Stimulated activated naive CD4-positive, alpha-beta T cell treated with Interleukin-2 at 50 U/mL for 16 hours (primary cell): ENCODE results near the gene TRAM1L1.

Experiments
- DNase-seq: peaks from one replicate; lab custom pipeline; 2025; lab: John Stamatoyannopoulos, UW

TRAM1L1 gene

DNA sequence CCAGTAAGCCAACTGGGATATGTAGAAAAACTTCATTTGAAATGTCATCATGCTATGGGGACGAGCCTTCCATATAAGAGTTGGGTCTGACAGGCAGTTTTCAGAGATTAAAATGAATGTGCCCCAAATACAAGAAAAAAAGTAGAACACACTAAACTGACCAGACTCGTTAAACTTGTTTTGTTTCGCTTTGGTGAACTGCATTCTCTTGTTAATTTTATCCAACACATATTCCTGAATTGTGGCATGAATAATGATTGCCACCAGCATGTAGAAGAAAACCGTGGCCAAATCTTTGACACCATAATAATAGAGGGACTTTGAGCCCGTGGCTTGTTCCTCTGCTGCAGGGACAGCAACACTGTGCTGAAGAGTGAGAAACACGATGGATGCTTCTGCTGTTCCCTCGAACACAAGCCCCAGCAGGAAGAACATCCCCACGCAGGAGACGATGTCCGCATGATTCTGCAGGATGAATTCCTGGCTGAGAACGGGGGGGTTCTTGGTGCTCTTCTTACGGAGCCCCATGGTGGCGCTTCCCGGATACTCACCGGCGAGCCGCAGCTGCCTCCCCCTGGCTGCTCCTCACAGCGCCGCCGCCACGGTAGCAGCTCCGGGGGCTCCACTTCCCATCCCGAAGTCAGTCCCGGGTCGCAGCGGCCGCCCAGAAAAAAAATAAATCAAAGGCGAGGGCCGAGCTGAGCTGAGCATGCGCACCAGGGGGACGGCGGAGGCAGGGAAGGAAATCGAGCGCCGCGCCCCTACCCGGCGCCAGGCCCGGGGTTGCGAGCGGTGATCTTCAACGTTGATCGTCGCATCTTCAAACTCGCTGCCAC lies at the start of gene TRAM1L1:
Gene TRAM1L1, minus strand, starts transcription at position 711 of the 836 bp plus-strand sequence. Its CDS starts 183 bp downstream, at position 528.
- DNase-seq, result no peak

DNA sequence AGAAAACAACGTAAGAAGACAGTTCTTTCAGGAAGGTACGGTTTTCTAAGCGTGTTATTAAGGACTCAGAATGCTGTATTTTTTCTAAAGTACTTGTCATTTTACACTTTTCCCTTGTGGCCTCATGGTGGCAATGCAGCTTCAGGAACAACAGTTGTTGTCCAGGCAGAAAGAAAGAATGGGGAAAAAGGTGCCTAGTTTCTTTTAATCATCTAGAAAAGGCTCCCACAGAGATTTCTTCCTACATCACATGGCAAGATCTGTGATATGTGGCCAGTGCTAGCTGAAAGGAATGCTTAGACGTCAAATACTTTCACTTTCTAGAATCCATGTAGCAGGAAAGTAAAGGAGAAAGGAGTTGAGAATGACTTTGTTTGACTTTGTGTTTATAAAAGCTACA lies 49.0 kb upstream of the TRAM1L1 start:
- no peak for DNase-seq

DNA sequence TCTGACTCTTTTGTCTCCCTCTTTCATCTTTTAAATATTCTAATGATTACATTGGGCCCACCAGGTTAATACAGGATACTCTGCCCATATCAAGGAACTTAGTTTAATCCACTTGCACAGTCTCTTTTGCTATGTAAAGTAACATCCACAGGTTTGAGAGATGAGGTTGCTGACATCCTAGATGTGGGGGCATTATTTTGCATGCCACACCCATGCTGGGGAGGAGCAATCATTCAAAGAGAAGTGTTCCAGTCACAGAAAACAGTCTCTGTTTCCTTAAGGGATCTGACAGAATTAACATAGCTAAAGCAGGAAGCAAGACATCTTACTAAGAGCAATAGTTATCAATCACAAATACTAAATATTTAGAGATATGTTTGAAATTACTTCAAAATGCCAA lies 11.5 kb upstream of the TRAM1L1 start:
- DNase-seq, result no peak

DNA sequence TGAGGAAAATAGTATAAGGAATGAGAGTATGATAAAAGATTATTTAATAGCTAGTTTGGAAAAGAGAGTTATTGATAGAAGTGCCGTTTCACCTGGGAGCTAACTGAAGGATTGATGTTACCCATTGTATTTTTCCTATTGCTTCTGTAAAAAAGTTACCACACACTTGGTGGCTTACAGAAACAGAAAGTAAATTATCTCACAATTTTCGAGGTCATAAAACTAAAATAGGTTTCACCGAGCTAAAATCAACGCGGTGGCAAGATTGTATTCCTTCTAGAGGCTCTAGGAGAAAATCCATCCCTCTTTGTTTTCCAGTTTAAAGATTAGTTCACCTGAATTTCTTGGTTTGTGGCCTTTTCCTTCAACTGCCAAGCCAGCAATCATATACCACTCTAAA lies 11.1 kb upstream of the TRAM1L1 start:
- DNase-seq, result no peak

DNA sequence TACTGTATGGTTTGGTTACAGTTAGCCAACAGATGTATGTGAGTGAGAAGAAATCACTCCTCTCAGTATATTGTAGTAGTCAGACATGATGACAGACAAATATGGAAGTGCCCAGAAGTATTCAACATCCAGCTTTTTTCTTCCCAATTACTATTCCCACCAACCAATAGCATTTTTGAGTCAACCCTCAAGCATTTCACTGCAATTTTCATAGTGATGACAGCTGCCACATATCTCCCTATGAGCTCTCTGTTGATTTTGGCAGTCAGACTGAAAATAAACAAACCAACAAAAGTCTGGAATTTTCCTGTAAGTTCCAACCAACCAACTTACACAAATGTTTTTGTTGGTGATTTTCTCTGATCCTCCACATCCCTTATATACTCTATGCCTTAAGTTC lies 8.2 kb upstream of the TRAM1L1 start:
- no peak for DNase-seq

DNA sequence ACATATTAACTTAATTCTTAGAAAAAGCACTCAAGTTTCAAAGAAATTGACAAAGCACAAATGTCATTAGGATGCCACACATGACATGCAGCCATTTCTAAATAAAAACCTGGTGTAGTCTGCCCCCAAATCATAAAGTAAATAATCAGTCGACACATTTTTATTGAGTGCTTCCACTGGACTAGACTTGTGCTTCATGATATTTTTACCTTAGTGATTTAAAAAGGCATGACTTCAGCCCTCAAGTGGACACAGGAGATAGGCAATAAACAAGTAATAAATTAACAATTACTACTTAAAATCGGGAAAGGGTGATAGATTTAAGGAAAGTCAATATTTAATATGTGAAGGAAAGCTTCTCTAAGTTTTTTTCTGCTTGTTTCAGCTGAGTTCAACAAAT lies 7.6 kb downstream of the TRAM1L1 start:
- no peak for DNase-seq

DNA sequence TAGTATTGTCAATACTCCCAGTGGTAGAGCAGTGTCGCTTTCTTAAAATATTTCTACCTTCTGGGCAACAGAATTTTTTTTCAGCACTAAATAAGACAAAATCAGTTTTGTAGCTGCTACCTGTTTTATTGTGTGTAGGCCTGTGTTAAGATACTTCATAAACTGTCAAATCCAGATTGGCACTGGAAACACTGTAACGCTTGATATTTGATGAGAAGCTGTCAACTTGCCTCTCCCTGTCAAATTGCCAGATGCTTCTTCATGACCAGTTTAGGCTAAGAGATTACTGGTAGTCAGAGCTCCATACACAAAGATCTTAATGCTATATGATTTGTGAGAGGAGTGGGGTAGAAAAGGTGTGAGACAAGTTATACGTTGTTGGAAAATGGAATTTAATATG lies 17.3 kb downstream of the TRAM1L1 start:
- DNase-seq, result no peak

DNA sequence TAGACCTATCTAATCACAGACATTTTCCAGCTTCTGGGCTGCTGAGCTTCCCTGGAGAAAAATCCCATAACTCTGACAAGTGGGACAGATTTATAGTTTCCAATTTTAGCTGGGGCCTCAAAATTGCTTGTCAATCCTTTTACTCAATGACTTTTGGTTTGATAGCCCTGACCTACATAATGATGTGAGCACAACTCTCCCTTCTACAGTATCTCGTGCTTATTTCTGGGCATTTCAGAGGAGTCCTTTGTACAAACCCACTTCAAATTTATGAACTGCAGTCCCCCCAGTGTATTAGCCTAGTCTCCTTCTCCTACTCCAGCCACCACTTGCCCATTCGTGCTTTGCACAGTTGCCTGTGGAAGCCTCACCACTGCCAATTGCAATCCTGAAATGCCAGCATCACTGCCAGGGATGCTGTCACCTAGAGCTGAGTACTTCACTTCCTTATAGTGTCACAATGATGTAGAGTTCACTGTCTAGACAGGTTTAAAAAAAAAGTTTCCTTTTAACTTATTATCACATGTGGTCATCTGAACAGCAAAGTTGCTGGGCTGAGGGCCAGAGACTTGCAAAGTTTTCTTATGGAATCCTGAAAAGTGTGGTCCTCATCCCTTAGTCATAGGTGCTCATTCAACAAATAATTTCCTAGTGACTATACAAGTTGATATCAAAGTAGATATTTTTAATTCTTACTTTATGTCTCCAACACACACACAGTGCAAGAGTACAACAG lies 21.2 kb downstream of the TRAM1L1 start:
- no peak for DNase-seq

DNA sequence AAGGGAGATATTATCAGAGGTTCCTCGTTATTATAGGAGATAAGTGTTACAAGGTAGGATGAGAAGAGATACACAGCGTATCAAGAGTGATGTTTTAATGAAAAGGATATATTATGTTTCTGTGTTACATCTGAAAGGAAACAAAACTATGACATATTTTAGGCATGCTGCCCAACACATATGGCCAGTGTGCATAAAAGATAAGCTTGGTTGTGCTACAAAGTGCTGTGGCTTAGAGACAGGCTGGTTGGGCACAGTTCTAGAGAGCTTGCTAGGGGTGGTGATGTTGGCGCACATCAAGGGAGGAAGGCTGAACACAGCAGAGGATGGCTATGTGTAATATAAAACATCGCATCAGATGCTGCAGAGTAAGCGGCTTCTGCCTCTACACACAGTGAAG lies 42.4 kb downstream of the TRAM1L1 start:
- DNase-seq, result no peak
